ENCODE results near the gene C20orf204.

DNA sequence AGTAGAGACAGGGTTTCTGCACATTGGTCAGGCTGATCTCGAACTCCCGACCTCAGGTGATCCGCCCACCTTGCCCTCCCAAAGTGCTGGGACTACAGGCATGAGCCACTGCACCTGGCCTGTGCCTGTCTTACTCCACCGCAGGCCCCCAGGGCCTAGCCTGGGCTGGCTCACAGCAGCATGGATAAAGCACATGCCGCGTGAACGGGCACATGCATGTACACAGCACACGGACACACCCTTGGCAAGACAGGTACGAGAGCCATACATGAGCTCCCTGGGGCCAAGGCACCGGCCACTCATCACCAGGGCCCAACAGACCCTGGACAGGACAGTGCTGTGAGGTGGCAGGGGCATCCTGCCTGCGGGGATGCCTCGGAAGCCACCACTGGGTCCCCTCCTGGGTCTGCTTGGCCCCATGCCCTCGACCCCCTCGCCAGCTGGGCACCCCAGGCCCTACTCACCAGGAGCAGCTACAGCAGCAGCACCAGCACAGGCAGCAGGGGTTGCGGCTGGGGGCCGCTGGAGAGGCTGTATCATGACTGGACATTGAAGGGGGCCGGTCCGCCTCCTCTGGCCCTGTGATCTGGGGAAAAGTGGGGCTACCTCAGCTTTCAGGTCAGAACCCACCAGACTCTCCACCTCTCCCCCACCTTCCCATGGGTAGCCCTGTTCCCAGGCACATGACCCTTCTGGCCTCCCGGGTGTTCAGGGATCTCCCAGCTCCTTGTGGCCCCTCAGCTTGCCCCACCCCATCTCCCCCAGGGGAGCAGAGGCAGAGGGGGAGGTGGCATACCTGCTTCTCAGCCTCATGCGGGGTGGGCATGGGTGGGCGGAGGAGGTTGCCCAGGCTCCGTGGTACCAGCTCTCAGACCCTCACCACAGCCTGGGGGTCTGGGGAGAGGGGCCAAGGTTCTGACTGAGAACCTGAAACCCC, 40.3 kb downstream of the C20orf204 start:
- TF ChIP-seq, protein P1, sequence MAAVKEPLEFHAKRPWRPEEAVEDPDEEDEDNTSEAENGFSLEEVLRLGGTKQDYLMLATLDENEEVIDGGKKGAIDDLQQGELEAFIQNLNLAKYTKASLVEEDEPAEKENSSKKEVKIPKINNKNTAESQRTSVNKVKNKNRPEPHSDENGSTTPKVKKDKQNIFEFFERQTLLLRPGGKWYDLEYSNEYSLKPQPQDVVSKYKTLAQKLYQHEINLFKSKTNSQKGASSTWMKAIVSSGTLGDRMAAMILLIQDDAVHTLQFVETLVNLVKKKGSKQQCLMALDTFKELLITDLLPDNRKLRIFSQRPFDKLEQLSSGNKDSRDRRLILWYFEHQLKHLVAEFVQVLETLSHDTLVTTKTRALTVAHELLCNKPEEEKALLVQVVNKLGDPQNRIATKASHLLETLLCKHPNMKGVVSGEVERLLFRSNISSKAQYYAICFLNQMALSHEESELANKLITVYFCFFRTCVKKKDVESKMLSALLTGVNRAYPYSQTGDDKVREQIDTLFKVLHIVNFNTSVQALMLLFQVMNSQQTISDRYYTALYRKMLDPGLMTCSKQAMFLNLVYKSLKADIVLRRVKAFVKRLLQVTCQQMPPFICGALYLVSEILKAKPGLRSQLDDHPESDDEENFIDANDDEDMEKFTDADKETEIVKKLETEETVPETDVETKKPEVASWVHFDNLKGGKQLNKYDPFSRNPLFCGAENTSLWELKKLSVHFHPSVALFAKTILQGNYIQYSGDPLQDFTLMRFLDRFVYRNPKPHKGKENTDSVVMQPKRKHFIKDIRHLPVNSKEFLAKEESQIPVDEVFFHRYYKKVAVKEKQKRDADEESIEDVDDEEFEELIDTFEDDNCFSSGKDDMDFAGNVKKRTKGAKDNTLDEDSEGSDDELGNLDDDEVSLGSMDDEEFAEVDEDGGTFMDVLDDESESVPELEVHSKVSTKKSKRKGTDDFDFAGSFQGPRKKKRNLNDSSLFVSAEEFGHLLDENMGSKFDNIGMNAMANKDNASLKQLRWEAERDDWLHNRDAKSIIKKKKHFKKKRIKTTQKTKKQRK (IDR thresholded peaks at IDR 0.05; ENCODE audit: borderline replicate concordance, low read depth, low read length): no peak
- TF ChIP-seq, protein P2, sequence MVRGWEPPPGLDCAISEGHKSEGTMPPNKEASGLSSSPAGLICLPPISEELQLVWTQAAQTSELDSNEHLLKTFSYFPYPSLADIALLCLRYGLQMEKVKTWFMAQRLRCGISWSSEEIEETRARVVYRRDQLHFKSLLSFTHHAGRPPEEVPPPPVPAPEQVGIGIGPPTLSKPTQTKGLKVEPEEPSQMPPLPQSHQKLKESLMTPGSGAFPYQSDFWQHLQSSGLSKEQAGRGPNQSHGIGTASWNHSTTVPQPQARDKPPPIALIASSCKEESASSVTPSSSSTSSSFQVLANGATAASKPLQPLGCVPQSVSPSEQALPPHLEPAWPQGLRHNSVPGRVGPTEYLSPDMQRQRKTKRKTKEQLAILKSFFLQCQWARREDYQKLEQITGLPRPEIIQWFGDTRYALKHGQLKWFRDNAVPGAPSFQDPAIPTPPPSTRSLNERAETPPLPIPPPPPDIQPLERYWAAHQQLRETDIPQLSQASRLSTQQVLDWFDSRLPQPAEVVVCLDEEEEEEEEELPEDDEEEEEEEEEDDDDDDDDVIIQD (CRISPR knock-in tag; IDR thresholded peaks at IDR 0.05): no peak
- TF ChIP-seq, protein P3, sequence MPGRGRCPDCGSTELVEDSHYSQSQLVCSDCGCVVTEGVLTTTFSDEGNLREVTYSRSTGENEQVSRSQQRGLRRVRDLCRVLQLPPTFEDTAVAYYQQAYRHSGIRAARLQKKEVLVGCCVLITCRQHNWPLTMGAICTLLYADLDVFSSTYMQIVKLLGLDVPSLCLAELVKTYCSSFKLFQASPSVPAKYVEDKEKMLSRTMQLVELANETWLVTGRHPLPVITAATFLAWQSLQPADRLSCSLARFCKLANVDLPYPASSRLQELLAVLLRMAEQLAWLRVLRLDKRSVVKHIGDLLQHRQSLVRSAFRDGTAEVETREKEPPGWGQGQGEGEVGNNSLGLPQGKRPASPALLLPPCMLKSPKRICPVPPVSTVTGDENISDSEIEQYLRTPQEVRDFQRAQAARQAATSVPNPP (IDR thresholded peaks at IDR 0.05; ENCODE audit: borderline replicate concordance, insufficient read depth, insufficient read length): no peak
- TF ChIP-seq, protein P4, sequence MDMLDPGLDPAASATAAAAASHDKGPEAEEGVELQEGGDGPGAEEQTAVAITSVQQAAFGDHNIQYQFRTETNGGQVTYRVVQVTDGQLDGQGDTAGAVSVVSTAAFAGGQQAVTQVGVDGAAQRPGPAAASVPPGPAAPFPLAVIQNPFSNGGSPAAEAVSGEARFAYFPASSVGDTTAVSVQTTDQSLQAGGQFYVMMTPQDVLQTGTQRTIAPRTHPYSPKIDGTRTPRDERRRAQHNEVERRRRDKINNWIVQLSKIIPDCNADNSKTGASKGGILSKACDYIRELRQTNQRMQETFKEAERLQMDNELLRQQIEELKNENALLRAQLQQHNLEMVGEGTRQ (CRISPR knock-in tag; IDR thresholded peaks at IDR 0.05): no peak
- TF ChIP-seq XRCC5 (IDR thresholded peaks at IDR 0.05; ENCODE audit: low read depth, low read length): no peak
- no peak for TF ChIP-seq FOXK2 (conservative IDR thresholded peaks at IDR 0.05 in 1 of 2, IDR thresholded peaks at IDR 0.05 in 1 of 2; ENCODE audit: low read depth in 2 of 2)
- no peak for TF ChIP-seq HDGF (IDR thresholded peaks at IDR 0.05)
- TF ChIP-seq POLR2A (conservative IDR thresholded peaks at IDR 0.05): no peak
- TF ChIP-seq, protein P5, sequence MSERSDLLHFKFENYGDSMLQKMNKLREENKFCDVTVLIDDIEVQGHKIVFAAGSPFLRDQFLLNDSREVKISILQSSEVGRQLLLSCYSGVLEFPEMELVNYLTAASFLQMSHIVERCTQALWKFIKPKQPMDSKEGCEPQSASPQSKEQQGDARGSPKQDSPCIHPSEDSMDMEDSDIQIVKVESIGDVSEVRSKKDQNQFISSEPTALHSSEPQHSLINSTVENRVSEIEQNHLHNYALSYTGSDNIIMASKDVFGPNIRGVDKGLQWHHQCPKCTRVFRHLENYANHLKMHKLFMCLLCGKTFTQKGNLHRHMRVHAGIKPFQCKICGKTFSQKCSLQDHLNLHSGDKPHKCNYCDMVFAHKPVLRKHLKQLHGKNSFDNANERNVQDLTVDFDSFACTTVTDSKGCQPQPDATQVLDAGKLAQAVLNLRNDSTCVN (CRISPR knock-in tag; IDR thresholded peaks at IDR 0.05): no peak
